Activated naive CD4-positive, alpha-beta T cell treated with anti-CD3 and anti-CD28 coated beads, Interleukin-2, amount 50 U/mL, for 16 hours (primary cell): ENCODE data around the gene KAT7.
"Not testable (repeated sequence)": the region's sequence is repeated elsewhere in the genome, so short reads cannot be mapped to it uniquely, and the experiment has no call there.

Source experiments
- DNase-seq: peaks from one replicate; pipeline ENCODE4 v3.0.0-alpha.2; 2020

KAT7 gene

DNA sequence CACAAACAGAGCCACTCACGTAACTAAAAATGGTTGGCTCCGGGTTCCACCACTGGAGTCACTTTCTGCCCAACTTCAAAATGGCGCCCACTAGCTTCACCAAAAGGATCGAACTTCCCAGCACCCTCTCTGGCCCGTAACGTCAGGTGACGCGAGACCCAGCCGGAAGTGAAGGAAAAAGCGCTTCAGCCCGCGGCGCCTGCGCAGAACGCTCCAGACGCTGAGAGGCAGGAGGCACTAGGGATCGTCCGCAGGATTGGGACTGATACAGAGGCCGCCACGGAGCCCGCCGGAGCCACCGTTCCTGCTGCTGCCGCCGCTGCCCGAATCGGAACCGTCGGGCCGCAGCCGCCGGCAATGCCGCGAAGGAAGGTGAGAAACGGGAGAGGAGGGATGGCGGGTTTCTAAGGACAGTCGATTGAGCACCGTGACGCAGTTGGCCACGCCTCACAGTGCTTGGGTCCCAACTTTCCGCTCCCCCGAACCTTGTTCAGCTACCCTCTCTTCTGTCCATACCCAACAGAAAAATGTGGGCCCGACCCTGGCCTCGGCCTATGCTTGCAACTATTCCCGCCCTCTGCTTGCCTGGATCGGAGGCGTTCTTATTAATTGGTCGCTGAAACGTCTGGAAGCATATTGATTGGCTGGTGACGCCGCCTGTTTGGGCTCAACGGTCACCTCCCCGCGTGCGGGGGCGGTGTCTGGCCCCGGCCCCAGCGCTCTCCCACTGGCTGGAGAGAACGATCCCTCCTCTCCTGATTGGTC is at the start of gene KAT7:
TSS of gene KAT7 (plus strand) at position 204 of the 765 bp plus-strand sequence. CDS start at position 358, 154 bp downstream.
- DNase-seq: peak; percentile 99

DNA sequence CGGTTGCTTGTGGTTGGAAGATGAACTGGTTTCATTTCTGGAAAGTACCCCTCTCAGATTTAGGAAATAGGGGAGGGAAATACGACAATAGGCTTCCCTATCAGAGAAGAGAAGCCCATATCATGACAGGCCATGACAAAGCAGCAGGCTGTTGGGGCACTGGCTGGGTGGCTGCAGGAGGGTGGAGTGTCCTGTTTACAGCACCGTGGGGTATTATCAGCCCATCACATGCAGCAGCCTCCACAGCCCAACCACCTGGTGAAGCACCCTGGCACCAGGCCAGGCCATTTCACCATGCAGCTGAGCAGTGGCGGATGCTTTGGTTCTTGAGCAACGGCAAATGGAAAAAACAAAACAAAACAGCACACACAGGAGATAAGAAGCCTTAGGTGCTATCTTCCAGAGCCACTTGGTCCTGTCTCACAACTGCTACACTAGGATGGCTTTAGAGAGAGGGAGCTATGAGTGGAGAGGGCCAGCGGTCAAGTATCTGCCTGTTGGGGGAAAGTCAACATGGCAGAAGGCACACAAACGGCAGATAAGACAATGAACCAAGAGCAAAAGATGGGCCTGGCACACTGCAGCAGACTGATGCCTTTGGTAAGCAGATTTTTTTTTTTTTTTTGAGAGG is 48.7 kb upstream of the KAT7 start:
- DNase-seq: peak; percentile 79

DNA sequence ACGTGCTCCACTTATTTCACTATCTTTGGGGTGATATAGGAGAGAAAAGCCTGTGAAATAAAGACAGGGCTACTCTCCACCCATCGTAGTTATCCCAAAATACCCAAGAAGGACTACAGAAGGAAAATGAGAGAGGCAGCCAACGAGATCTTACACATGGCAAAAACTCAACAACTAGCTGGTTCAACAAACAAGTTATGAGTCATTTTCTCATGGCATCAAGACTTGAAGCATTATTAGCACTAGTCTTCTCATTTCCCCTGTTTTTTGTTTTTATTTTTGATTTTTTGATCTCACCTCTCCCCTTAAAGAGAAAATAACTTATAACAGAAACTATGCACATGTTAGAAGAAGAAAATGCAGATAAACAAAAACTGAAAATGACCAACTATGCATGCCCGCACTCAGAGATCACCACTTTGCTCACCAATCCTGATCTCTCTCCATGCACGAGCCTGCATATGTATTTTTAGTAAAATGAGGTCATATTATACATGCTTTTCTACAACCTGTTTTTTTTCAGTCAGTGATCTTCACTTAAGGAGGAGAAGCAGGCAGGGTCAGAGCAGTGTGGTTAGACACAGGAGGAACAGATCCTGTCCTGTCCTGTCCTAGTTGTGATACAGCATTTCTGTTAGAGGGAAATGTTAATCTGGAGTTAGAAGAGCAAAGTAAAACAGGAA is 47.3 kb upstream of the KAT7 start:
- no peak for DNase-seq

DNA sequence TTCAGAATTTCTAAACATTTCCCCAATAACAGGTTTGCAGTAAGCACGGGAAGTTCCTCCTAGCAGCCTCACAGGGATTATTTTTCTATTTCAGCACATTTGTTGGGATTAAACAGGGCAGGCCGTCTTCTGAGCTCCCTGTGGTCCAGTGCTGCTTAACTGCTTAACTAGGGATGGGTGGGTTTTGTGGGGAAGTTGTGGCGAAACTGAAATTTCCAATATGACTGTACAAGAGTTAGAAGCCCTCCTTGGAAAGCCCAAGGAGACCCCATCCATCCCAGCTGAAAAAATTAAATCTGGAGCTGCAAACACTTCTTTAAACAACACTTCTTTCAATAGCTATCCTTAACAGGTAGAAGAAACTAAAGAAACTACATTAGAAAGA is 46.8 kb upstream of the KAT7 start:
- DNase-seq: no peak

DNA sequence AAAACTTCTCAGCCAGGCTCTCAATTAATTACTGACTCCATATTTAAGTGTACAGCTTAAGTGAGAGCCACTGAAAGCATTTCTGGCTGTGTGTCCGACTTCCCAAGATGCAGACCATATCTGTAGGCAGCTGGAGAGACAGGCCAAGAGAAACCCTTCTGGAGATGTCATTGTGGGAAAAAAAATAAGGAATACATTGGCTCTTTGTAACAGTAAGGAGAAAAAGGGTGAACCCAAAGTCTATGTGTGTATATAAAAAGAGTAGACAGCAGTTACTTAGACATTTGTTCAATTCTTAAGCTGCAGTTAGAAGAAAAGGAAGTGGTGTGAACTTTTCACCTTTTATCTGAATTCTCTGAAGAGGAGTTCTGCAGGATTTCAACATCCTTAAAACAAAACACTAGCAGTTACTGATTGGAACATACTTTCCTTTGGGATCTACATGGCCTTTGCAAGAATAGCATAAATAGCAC is 46.3 kb upstream of the KAT7 start:
- DNase-seq: no peak

DNA sequence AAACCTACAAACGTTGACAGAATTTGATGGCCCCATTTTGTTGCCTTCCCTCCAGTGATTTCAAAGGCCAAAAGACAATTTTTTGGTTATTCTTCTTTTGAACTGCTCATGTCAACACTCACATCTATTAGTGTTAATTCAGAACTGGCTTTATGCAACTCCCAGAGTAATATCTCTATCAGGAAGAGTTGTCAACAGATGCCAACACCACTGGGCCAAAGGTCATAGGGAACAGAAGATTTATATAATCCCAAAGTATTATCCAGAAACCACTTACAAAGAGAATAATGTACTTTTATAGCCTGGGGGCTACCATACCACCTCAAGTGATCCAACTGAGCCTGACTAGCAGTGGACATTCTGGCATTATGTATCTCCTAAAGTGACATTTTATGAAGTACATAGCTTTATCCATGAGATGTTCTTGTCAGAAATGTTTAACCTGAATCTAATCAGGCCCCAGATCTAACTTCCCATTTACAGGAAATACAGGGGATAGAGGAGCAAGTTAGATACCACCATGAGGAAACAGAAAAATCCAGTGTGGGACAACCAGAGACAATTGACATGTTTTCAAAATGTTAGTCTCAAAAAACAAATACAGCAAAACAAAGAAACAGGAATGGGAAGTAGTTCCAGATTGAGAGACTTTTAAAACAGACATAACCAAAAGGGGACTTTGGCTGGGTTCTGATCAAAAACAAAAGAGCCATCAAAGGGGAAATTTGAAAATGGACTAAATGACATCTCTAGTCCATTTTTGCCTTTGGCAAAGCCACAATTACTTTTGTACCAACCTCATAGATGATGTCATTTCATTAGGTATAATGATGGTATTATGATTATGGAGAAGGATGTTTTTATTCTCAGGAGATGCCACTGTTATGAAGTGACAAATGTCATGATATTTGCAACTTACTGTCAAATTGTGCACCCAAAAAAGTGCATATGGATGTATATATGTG is 43.0 kb upstream of the KAT7 start:
- no peak for DNase-seq

DNA sequence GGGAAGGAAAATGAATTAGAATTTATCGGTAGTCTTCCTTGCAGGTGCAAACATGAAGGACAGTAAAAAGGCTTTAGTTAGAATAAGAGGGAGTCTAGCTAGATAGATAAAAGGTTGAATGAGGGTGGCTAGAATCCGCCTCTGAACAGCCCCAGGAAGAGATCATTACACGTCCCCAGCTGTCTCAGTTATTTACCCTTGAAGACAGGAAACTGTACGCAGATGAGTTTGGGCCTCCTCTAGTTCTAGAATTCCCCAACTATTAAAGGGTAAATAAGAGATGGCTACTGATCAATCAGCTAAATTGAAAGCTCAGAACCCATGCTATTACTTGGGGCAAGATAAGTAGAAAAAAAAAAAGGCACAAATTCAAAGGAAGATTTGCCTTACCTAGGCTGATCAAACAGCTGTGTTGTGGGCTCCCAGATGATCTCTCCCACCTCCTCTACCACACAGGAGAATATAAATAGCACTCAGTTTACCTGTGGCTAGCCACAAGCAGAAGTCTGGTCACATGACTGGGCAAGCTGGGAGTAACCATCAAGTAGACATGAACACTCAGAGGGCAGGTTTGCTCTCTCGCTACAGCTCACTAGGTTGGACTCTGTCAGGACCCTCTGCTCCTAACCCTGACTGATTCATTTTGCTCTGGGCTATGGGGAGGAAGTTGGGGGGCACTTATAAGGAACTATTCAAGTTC is 41.5 kb upstream of the KAT7 start:
- DNase-seq: no peak

DNA sequence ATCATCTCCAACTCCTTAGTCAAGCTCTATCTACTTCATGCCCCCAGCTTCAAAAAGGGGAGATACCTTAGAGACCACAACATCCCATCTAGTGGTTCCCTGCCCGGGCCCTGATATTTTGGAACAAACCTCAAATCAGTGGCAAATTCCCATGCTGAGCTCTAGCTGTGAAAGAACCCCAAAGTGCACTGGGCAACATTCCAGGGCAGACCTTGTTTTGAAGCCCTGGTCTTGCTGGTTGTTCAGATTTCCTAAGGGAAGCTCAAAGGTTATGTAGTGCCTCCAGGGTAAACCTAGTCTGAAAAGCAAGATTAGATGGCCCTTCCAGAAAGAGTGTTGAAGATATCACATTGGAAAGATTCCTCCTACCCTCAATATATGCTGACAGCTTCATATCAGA is 40.8 kb upstream of the KAT7 start:
- no peak for DNase-seq

DNA sequence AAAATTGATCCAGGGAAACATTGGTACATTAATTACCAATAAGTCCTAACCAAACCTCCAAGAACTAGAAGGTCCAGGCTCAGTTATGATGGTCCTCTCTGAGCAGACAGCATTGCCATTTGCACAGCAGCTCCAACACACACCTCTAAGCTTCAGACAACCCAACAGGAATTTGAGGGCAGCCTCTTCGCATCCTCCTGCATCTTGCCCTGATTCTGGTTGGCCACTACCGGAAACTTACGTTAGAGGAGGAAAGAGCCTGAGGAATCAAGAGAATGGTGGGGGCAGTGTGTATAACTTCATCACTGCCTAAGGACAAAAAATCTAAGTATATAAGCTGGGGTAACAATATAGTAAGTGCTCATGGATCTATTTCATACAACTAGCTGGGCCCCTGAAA is 40.3 kb upstream of the KAT7 start:
- no peak for DNase-seq

DNA sequence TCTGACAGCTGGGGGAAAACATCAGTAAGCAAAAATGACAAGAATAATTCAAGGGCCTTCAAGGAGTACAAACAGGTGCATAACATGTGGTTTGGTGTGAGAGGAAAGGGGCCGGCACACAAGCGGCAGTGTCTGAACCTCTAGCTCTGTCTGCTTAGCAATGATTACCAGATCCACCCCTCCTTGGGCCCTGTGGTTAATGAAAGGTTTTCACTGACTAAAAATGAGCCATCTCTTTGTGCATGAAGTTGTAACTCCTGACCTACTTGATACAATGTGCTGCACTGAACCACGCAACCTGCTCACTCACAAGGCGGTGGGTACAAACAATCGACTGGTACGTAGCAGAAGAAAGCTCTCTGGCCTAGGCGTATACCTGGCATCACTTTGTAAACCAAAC is 39.7 kb upstream of the KAT7 start:
- peak; percentile 52 for DNase-seq

DNA sequence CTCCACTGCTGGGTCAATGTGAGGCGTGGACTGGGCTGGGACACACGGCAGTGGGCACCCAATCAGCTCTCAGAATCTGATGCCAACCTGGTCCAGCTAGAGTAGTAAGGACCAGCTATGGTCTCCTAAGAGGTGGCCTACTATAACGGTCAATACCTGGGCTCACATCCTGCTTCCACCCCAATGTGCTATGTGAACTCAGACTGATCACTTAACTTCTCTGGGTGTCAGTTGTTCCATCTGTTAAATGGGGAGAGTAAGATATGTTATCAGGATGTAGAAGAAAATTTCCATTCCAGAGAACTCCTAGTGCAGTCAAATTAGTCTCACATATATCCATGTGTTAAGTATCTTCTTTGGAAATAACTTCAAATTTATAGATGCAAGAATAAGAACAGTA is 38.8 kb upstream of the KAT7 start:
- DNase-seq: no peak

DNA sequence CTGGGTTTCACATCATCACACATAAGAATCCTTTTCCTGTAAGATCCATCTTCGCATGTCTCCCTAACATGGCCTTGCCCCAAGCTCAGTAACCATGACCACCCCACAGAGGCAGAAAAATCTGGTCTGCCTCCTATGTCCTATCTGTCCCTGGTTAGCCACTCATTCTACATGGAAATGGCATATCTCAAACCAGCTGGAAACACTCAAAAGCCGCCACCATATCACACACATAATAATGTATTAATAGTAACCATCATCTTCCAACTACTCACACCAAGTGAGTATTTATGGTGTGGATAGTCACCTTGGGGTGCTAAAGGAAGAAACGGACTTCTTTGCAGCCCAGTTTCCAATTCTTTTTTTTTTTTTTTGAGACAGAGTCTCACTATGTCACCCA is 36.0 kb upstream of the KAT7 start:
- DNase-seq: no peak

DNA sequence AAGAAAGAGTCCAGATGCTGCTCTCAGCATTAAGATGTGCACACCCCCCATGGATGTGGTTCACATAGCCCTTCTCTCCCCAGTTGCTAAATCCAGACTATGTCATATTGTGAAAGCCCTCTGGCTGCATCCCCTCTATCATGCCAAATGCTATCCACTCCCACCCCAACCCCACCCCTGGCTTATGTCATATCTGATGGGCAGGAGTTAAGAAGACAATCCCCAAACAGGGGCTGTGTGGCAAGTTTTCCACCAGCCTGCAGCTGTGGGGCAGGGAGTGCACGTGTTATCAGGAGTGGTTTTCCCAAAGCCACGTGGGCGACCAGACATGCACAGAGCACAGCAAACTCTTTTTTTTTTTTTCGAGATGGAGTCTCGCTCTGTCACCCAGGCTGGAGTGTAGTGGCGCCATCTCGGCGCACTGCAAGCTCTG is 34.5 kb upstream of the KAT7 start:
- DNase-seq: no peak

DNA sequence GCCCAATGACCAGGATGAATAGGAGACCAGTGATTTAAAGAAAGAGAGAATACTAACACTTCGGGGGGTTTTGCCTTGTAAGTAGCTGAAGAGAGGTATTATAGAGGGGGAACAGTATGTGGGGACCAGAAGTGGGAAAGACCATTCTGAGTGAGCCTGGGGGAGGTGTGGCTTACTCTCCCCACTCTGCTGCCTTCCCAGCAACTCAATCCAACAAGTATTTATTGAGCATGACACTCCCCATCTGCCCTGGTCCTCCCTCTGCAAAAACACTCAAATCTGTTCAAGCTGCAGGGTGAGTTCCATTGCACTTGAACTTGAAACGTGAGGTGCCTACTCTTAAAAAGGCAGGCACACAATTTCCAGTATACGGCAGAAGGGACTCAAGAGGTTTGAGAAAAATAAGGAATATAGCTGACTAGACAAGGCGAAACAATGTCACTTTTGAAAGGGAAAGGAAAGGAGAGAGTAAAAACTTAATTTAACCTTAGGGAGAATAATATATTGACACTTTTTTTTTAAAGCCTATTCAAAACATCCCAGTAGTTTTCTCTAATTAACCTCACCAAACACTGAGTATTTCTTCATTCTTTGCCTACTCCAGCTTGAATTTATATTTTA is 32.7 kb upstream of the KAT7 start:
- no peak for DNase-seq

DNA sequence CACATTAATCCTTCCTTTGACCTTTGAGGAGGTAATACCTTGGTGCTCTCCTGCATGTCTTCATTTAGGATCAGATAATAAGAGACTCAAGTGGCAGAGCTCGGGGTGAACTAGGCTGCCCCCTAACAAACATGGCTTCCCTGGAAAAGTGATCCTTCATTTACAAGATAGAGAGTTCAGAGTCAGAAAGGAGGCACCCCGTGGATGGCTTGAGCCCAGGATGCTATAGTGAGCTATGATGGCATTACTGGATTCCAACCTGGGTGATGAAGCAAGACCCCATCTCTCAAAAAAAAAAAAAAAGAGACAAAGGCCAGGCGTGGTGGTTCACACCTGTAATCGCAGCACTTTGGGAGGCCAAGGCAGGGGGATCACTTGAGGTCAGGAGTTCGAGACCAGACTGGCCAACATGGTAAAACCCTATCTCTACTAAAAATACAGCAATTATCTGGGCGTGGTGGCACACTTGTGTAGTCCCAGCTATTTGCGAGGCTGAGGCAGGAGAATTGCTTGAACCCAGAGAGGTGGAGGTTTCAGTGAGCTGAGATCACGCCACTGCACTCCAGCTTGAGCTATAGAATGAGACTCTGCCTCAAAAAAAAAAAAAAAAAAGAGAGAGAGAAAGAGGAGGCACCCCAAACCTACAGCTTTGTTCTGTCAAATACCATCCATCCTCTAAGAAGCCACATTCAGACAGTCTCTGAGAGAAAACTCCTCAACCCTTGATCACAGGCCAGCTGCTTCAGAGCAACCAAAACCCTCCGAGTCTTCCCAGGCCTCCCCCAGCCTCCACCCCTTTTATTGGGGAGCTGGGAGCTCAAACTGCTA is 31.9 kb upstream of the KAT7 start:
- DNase-seq: no peak

DNA sequence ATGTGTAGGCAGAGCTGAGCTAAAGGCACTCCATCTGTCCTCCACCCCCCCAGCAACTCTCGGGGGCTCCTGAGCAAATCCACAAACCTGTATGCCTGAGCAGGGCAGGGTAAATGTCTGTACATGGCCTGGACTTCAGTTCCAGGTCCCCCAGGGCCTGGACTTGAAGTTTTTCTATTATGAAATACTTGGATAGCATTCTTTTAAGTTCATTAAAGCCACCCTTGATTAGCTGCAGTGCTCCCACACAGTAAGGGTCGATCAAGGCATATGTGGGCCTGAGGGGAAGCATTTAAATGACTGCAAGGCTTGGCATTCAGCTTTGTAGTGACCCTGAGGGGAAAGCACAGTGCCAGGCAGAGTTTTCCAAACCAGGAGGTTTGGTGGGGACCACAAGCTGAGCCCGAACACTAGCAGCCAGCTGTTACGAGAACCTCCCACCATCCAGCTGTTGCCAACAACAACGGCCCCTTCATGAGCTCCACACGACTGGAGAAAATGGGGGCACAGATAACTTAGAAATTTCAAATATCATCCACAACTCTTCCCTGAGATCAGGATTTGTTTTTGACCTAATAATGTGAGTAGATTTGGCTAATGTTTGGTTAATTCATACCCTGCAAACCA is 31.2 kb upstream of the KAT7 start:
- DNase-seq: no peak

DNA sequence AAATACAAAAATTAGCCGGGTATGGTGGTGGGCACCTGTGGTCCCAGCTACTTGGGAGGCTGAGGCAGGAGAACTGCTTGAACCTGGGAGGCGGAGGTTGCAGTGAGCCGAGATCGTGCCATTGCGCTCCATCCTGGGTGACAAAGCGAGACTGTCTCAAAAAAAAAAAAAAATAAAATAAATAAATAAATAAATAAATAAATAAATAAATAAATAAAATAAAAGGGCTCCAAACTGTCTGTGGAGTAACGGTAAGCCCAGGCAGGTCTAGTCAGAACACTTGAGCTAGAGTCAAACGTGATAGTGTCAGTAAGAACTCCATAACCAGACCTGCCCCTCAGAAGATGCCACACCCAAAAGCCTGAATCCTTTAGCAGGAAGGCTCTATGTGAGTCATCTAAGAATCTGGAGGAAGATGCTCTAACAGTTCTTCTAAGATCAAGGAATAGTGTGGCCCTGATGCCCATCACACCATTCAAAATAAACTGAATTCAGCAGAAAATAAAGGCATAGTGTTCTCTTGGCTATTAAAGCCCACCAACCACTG is 29.9 kb upstream of the KAT7 start:
- DNase-seq: not testable (repeated sequence)

DNA sequence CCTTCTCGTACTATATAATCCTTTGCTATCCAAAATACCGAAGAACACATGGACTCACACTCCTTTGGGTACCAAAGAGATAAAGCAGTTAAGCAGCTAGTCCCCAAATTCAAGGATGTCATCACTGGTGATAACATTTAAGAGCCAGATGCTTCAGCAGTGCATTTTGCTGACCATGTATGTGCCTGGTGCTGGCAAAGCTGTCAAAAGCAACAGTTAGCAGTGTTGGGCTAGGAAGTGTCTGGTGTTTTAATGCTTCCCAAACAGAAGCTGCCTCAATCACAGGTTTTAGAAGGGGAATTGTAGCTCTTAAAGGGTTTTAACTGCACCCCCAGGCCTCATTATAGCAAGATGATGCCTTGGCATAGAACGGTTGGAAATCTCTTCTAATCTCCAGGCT is 29.3 kb upstream of the KAT7 start:
- no peak for DNase-seq

DNA sequence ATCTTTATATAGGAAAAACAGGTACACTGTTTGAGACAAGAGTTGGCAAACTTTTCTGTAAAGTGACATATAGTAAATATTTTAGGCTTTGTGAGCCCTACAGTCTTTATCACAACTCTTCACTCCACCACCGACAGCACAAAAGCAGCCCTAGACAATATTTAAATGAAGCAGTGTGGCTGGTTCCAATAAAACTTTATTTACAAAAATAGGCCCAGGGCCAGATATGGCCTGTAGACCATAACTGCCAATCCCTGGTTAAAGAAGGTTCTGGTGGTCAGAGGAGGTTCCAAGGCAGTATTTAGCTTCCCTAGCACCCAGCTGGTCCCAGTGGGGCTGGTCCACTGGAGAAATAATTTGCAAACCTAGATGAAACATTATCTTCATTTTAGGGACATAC is 28.2 kb upstream of the KAT7 start:
- no peak for DNase-seq
